KOPT-K1 (cell line): ENCODE results near the gene KCNK7.

Experiments used
- H3K27ac ChIP-seq: fragments of 200-600 bp; sonication (generic); 2 replicates; pipeline ENCODE4 v1.5.1; 2016; ENCODE audit warnings: antibody characterized with exemption, mild to moderate bottlenecking, low read depth, low read length; ENCODE audit not compliant: poor library complexity, severe bottlenecking
- H3K36me3 ChIP-seq: fragments of 200-600 bp; sonication (generic); 2 replicates; pipeline ENCODE4 v1.5.1; 2017; ENCODE audit warnings: antibody characterized with exemption, mild to moderate bottlenecking, low read length, moderate library complexity; ENCODE audit not compliant: insufficient read depth
- H3K9me3 ChIP-seq: fragments of 200-600 bp; sonication (generic); 2 replicates; pipeline ENCODE4 v1.5.1; 2017; ENCODE audit warnings: antibody characterized with exemption, low read length, mild to moderate bottlenecking; ENCODE audit not compliant: insufficient read depth, poor library complexity, severe bottlenecking

KCNK7 gene

GRCh38 chr11:65555693-65556231 lies 39.8 kb downstream of the KCNK7 start:
- H3K36me3 ChIP-seq, result no peaks in the 10 kb centered on the region
- no peak overlapping the region for H3K27ac ChIP-seq
- H3K9me3 ChIP-seq, result no peaks in the 10 kb centered on the region

GRCh38 chr11:65554842-65555430 lies 40.7 kb downstream of the KCNK7 start:
- Histone ChIP-seq H3K36me3 (no peaks in the 10 kb centered on the region), H3K9me3 (no peaks in the 10 kb centered on the region), H3K27ac (peak overlapping the region; percentile 67)

- H3K36me3 ChIP-seq, result no peaks in the 10 kb centered on the region
- H3K27ac ChIP-seq, result peak overlapping the region; percentile 67
- H3K9me3 ChIP-seq, result no peaks in the 10 kb centered on the region
Measured at GRCh38 chr11:65554057-65554818, 41.4 kb downstream of the KCNK7 start.

GRCh38 chr11:65553301-65554001 lies 42.1 kb downstream of the KCNK7 start:
- H3K9me3 ChIP-seq, result no peaks in the 10 kb centered on the region
- peak overlapping the region; percentile 67 for H3K27ac ChIP-seq
- no peaks in the 10 kb centered on the region for H3K36me3 ChIP-seq

GRCh38 chr11:65552388-65552951 lies 43.1 kb downstream of the KCNK7 start:
- peak overlapping the region; percentile 59 for H3K27ac ChIP-seq
- H3K36me3 ChIP-seq, result no peaks in the 10 kb centered on the region
- no peaks in the 10 kb centered on the region for H3K9me3 ChIP-seq

- peak overlapping the region; percentile 59 for H3K27ac ChIP-seq
- no peaks in the 10 kb centered on the region for H3K36me3 ChIP-seq
- no peaks in the 10 kb centered on the region for H3K9me3 ChIP-seq
Measured at GRCh38 chr11:65551572-65552387, 43.8 kb downstream of the KCNK7 start.

- no peaks in the 10 kb centered on the region for H3K36me3 ChIP-seq
- H3K9me3 ChIP-seq, result no peaks in the 10 kb centered on the region
- peak overlapping the region; percentile 58 for H3K27ac ChIP-seq
Measured at GRCh38 chr11:65549096-65549495, 46.5 kb downstream of the KCNK7 start.

GRCh38 chr11:65548395-65548794 lies 47.2 kb downstream of the KCNK7 start:
- H3K9me3 ChIP-seq, result no peaks in the 10 kb centered on the region
- H3K36me3 ChIP-seq, result no peaks in the 10 kb centered on the region
- peak overlapping the region; percentile 58 for H3K27ac ChIP-seq

- Histone ChIP-seq H3K9me3 (no peaks in the 10 kb centered on the region), H3K27ac (peak overlapping the region; percentile 58), H3K36me3 (no peaks in the 10 kb centered on the region)
Measured at GRCh38 chr11:65547446-65548125, 48.0 kb downstream of the KCNK7 start.

GRCh38 chr11:65546217-65546958 lies 49.2 kb downstream of the KCNK7 start:
- Histone ChIP-seq H3K27ac (peak overlapping the region; percentile 58), H3K9me3 (no peaks in the 10 kb centered on the region), H3K36me3 (no peaks in the 10 kb centered on the region)

GRCh38 chr11:65545853-65546216 lies 49.8 kb downstream of the KCNK7 start:
- no peaks in the 10 kb centered on the region for H3K36me3 ChIP-seq

More at GRCh38 chr11:65545853-65546216, 49.8 kb downstream of the KCNK7 start:
- Histone ChIP-seq H3K27ac (peak overlapping the region; percentile 58), H3K9me3 (no peaks in the 10 kb centered on the region)
